K562 (cell line): ENCODE results near the gene COL4A4. TPM values are rescaled to one million over a fixed set of nuclear protein-coding genes. Genes with fewer than 3 reads are reported as not detected.

Source experiments
- ATAC-seq: fragments of 200-7000 bp; cut with Tn5 transposase; 3 replicates; pipeline ENCODE4 v1.9.1; 2020; ENCODE audit warnings: moderate library complexity
- BruUV-seq: library from RNA; stranded (reverse); fragments of 400-500 nt; replicated peaks from 2 replicates; lab custom pipeline; 2021; lab: Mats Ljungman, UMichigan
- CTCF ChIA-PET: fragments of 300-600 bp; formaldehyde crosslinking; extraction: SDS; loops from one replicate; lab custom pipeline; 2021; ENCODE audit warnings: low intra/inter-chr PET ratio; lab: Yijun Ruan, JAX
- POLR2A ChIA-PET: fragments of 300-600, 350-650 bp; sonication (Branson Sonifier 250); formaldehyde crosslinking; extraction: SDS; loops from one replicate; lab custom pipeline; 2021; ENCODE audit warnings: antibody characterized with exemption, inconsistent platforms; lab: Yijun Ruan, JAX
- DNase-seq, 4 experiments: peaks; one replicate each; pipeline versions ENCODE4 v3.0.0 to v3.0.0-alpha.2; 2011 to 2018; ENCODE audit warnings: low spot score in 3 of 4, mixed read lengths in 3 of 4; ENCODE audit errors: extremely low read depth in 1 of 4
- FAIRE-seq: peaks from 2 replicates; lab custom pipeline; 2011; peaks lifted over from hg19 to GRCh38; lab: Jason Lieb, UNC
- H2AFZ ChIP-seq: 2 replicates; pipeline ENCODE4 v1.6.0; 2011; ENCODE audit warnings: low read depth, low read length, control low read depth, inconsistent platforms
- H3K27ac ChIP-seq: fragments of 200-600 bp; 3 replicates; pipeline ENCODE4 v1.8.0; 2011; ENCODE audit warnings: low read depth, mild to moderate bottlenecking, control low read depth, inconsistent platforms, low read length, moderate library complexity, mixed read lengths; ENCODE audit errors: extremely low read depth
- H3K27me3 ChIP-seq, 2 experiments: fragments of 300-600 bp in 1 of 2; 2 replicates in 1 of 2; 3 replicates in 1 of 2; pipeline versions ENCODE4 v1.6.0 to v1.8.0; 2011; ENCODE audit warnings: inconsistent platforms in 2 of 2, low read length in 2 of 2, mild to moderate bottlenecking in 1 of 2, mixed read lengths in 1 of 2, moderate library complexity in 1 of 2; ENCODE audit not compliant: control insufficient read depth in 2 of 2, insufficient read depth in 2 of 2
- H3K36me3 ChIP-seq: fragments of 300-600 bp; 3 replicates; pipeline ENCODE4 v1.8.0; 2011; ENCODE audit warnings: mild to moderate bottlenecking, low read length, inconsistent platforms; ENCODE audit not compliant: control insufficient read depth, insufficient read depth
- H3K4me1 ChIP-seq, 2 experiments: fragments of 200-600 bp in 1 of 2; replicated peaks in 1 of 2; 2 replicates in 1 of 2; 3 replicates in 1 of 2; pipeline versions ENCODE4 v1.5.1 to v1.8.0; 2011; ENCODE audit warnings: inconsistent platforms in 2 of 2, low read length in 2 of 2, mild to moderate bottlenecking in 1 of 2, mixed read lengths in 1 of 2, moderate library complexity in 1 of 2; ENCODE audit not compliant: control insufficient read depth in 2 of 2, insufficient read depth in 2 of 2
- H3K4me2 ChIP-seq: 2 replicates; pipeline ENCODE4 v1.6.1; 2011; ENCODE audit warnings: low read length, control low read depth, inconsistent platforms, mixed read lengths; ENCODE audit not compliant: insufficient read depth
- H3K4me3 ChIP-seq: fragments of 200-600 bp; sonication (generic), shearing (Covaris generic); 2 replicates; pipeline ENCODE4 v1.5.1; 2016; ENCODE audit warnings: control low read depth, inconsistent platforms
- H3K79me2 ChIP-seq: fragments of 200-600 bp; 3 replicates; pipeline ENCODE4 v1.8.0; 2011; ENCODE audit warnings: low read length, inconsistent platforms; ENCODE audit not compliant: control insufficient read depth, insufficient read depth
- H3K9ac ChIP-seq, 2 experiments: 2 replicates each; pipeline versions ENCODE4 v1.6.0 to v1.6.1; 2011; ENCODE audit warnings: low read depth in 2 of 2, low read length in 2 of 2, control low read depth in 1 of 2, inconsistent platforms in 1 of 2, mild to moderate bottlenecking in 1 of 2, mixed read lengths in 1 of 2; ENCODE audit not compliant: insufficient read depth in 1 of 2
- H3K9me1 ChIP-seq: one replicate; pipeline ENCODE4 v1.6.0; 2011; ENCODE audit warnings: inconsistent platforms, mild to moderate bottlenecking, low read length, moderate library complexity; ENCODE audit not compliant: control insufficient read depth, insufficient read depth
- H3K9me3 ChIP-seq: replicated peaks from 2 replicates; pipeline ENCODE4 v1.5.1; 2011; ENCODE audit warnings: low read depth, low read length, inconsistent platforms; ENCODE audit not compliant: control insufficient read depth, insufficient read depth
- H4K20me1 ChIP-seq: replicated peaks from 2 replicates; pipeline ENCODE4 v1.6.1; 2011; ENCODE audit warnings: low read length, inconsistent platforms, mixed read lengths; ENCODE audit not compliant: control insufficient read depth, insufficient read depth
- DIDO1 ChIP-seq: fragments of 450-650 bp; IDR thresholded peaks from 2 replicates; pipeline ENCODE4 v1.6.1; 2016; ENCODE audit warnings: low read depth, missing biosample characterization, missing genetic modification characterization
- HDAC1 ChIP-seq, 2 experiments: fragments of 450-650 bp; IDR thresholded peaks; 2 replicates each; pipeline ENCODE4 v1.6.1; 2016 to 2017; ENCODE audit warnings: inconsistent platforms in 1 of 2, mild to moderate bottlenecking in 1 of 2, moderate library complexity in 1 of 2
- MAFF ChIP-seq: IDR thresholded peaks from 2 replicates; pipeline ENCODE4 v1.6.1; 2012; ENCODE audit warnings: low read length, improper control_type of control experiment
- MTF1 ChIP-seq: fragments of 250-450 bp; sonication (Bioruptor Pico); IDR thresholded peaks from 2 replicates; pipeline ENCODE4 v1.9.0; 2021; ENCODE audit warnings: moderate library complexity, mild to moderate bottlenecking, inconsistent platforms, borderline replicate concordance
- NFIC ChIP-seq: fragments of 450-650 bp; IDR thresholded peaks from 2 replicates; pipeline ENCODE4 v1.6.1; 2017; ENCODE audit warnings: mild to moderate bottlenecking, inconsistent platforms
- RNF219 ChIP-seq: fragments of 250-450 bp; sonication (Bioruptor Pico); IDR thresholded peaks from 2 replicates; pipeline ENCODE4 v1.5.0; 2022; ENCODE audit warnings: mild to moderate bottlenecking
- TRIM28 ChIP-seq: fragments of 450-650 bp; IDR thresholded peaks from 2 replicates; pipeline ENCODE4 v1.6.1; 2017
- ZNF41 ChIP-seq: fragments of 250-450 bp; sonication (Bioruptor Pico); conservative IDR thresholded peaks from 2 replicates; pipeline ENCODE4 v1.4.0; 2020; ENCODE audit warnings: mild to moderate bottlenecking
- ZNF436 ChIP-seq: fragments of 250-450, 450-650 bp; sonication (Bioruptor Pico); formaldehyde crosslinking; IDR thresholded peaks from 2 replicates; pipeline ENCODE4 v1.7.0; 2020; ENCODE audit warnings: mild to moderate bottlenecking
- ZSCAN29 ChIP-seq: fragments of 450-650 bp; IDR thresholded peaks from 2 replicates; pipeline ENCODE4 v1.6.1; 2017
- whole genome bisulfite sequencing: fragments of 100-300 bp; shearing (Covaris generic); methylation state at CpG from one replicate; pipeline ENCODE4 v1.1.6; 2016; ENCODE audit warnings: low coverage, mixed read lengths; ENCODE audit not compliant: insufficient coverage; ENCODE audit errors: missing lambda C conversion rate; 5-methylcytosine and 5-hydroxymethylcytosine counted together
- in situ Hi-C: fragments of 300-500 bp; cut with MboI; formaldehyde crosslinking; loops from 4 replicates; pipeline ENCODE4 v1.15.0; 2018; ENCODE audit warnings: inconsistent platforms, mixed read lengths
- intact Hi-C: fragments of 100-400 bp; cut with micrococcal nuclease; formaldehyde crosslinking; loops from 2 replicates; pipeline ENCODE4 v1.14.2; 2022
- polyA plus RNA-seq, 8 experiments: library from polyadenylated mRNA; depleted of rRNA in 4 of 8; stranded (reverse) in 5 of 8; unstranded in 3 of 8; fragments of >200 nt; fragmentation: Nextera tagmentation in 2 of 8; fragmentation: Illumina TruSeq in 1 of 8; extraction: Ambion mirVana in 2 of 8; extraction: Trizol in 1 of 8; gene quantifications; 2 replicates each; pipeline versions ENCODE4 v1.2.1 to v1.2.3, GENCODE V29; 2011 to 2014; ENCODE audit warnings: inconsistent platforms in 1 of 8, missing spikeins in 1 of 8
- total RNA-seq, 7 experiments: library from RNA; depleted of rRNA in 6 of 7; stranded (reverse); fragments of >200 nt in 6 of 7; fragmentation: Illumina TruSeq in 2 of 7; extraction: Trizol in 2 of 7; gene quantifications; 2 replicates each; pipeline versions ENCODE4 v1.2.1 to v1.2.3, GENCODE V29; 2011 to 2021; ENCODE audit warnings: low replicate concordance in 1 of 7

The COL4A4 gene
- total and polyA plus RNA-seq, 9 of the 15 experiments (the other 6 are each of a cell fraction or from before 2014, with no cell fraction given), result under 0.01 to 0.01 TPM; not detected in 7

GRCh38 chr2:227164763-227165291 lies 822 bp upstream of the COL4A4 start:
- no peak for ATAC-seq
- no peak for TF ChIP-seq TRIM28
- no peak for TF ChIP-seq HDAC1 (IDR thresholded peaks at IDR 0.05)
- TF ChIP-seq MAFF, result no peak
- TF ChIP-seq MTF1 (CRISPR knock-in tag), result no peak
- TF ChIP-seq ZSCAN29, result no peak
- TF ChIP-seq DIDO1 (tag), result no peak
- no peak for TF ChIP-seq ZNF41 (CRISPR knock-in tag)
- TF ChIP-seq RNF219 (CRISPR knock-in tag), result no peak
- no peak for TF ChIP-seq ZNF436
- TF ChIP-seq NFIC, result no peak
- TF ChIP-seq, all 486 proteins: peak for 0
- no peaks in the 10 kb centered on the region for H3K36me3 ChIP-seq
- no peak overlapping the region for H2AFZ ChIP-seq
- no TSS peak for BruUV-seq
- no peaks in the 10 kb centered on the region for H3K9me1 ChIP-seq
- DNase-seq (no peak), FAIRE-seq (no peak)
- no peak overlapping the region for H3K27ac ChIP-seq
- POLR2A ChIA-PET, result no interaction called here
- H3K9me3 ChIP-seq, result no peaks in the 10 kb centered on the region
- no peak overlapping the region for H3K9ac ChIP-seq
- in situ Hi-C loops (no loop called here), intact Hi-C loops (no loop called here)
- H3K4me3 ChIP-seq, result no peak overlapping the region
- no peaks in the 10 kb centered on the region for H4K20me1 ChIP-seq
- WGBS, result 2% methylated on average over 15 of the region's 38 CpGs
- CTCF ChIA-PET, result no interaction called here
- no peak overlapping the region for H3K4me2 ChIP-seq
- no peaks in the 10 kb centered on the region for H3K79me2 ChIP-seq
- H3K27me3 ChIP-seq, result peaks cover 0 to 7% of the 10 kb centered on the region in 2 experiments; a peak in 2 of 5 replicates
- H3K4me1 ChIP-seq, result peaks cover 0 to 12% of the 10 kb centered on the region in 2 experiments; a peak in 1 of 5 replicates
